Tibial nerve (tissue), 3 donors: ENCODE data around the gene STRIP2.

Experiments used
- CTCF ChIP-seq, 5 experiments: fragments of 200-600 bp in 3 of 5; fragments of 450-650 bp in 2 of 5; sonication (generic) in 3 of 5; IDR thresholded peaks; one replicate each; pipeline ENCODE4 v1.5.1; 2016 to 2019; ENCODE audit warnings: antibody characterized with exemption in 5 of 5, mild to moderate bottlenecking in 3 of 5, moderate library complexity in 2 of 5
- POLR2A ChIP-seq, 2 donors: fragments of 450-650 bp; IDR thresholded peaks; one replicate each; pipeline ENCODE4 v1.6.1; 2017; ENCODE audit warnings: antibody characterized with exemption in 2 of 2, mild to moderate bottlenecking in 2 of 2, moderate library complexity in 2 of 2

- no peak for TF ChIP-seq CTCF (IDR thresholded peaks at IDR 0.05)
- no peak for TF ChIP-seq POLR2A (IDR thresholded peaks at IDR 0.05)
Observed at GRCh38 chr7:129387537-129387936, 46.7 kb upstream of the STRIP2 start.
